CD4-positive, alpha-beta T cell (primary cell): ENCODE results near the gene RTRAF. TPM values are rescaled to one million over a fixed set of nuclear protein-coding genes. Genes with fewer than 3 reads are reported as not detected.

Experiments
- ATAC-seq: fragments of 200-7000 bp; cut with Tn5 transposase; one replicate; pipeline ENCODE4 v1.10.0; 2022; ENCODE audit warnings: mild to moderate bottlenecking; ENCODE audit not compliant: poor library complexity
- CTCF ChIA-PET: fragments of 350-600 bp; sonication (Branson Sonifier 250); formaldehyde crosslinking; loops from one replicate; lab custom pipeline; 2021; ENCODE audit warnings: antibody characterized with exemption, inconsistent platforms; lab: Charles Lee
- POLR2A ChIA-PET: fragments of 350-600 bp; sonication (Branson Sonifier 250); formaldehyde crosslinking; loops from one replicate; lab custom pipeline; 2021; ENCODE audit warnings: antibody characterized with exemption, inconsistent platforms; lab: Charles Lee
- DNase-seq, 14 experiments: peaks; one replicate each; pipeline ENCODE4 v3.0.0-alpha.2; 2013 to 2020; ENCODE audit warnings: mixed read lengths in 2 of 14
- H3K27ac ChIP-seq, 2 donors: one replicate each; pipeline versions ENCODE4 v1.5.1 to v1.7.0; 2013; ENCODE audit warnings: low read length in 2 of 2, low read depth in 1 of 2, mild to moderate bottlenecking in 1 of 2
- H3K27me3 ChIP-seq, 2 experiments: 1 replicate in 1 of 2; 2 replicates in 1 of 2; pipeline versions ENCODE4 v1.6.1 to v1.7.0; 2013; ENCODE audit warnings: low read length in 2 of 2, control low read depth in 1 of 2, mild to moderate bottlenecking in 1 of 2, moderate library complexity in 1 of 2; ENCODE audit not compliant: insufficient read depth in 2 of 2, control insufficient read depth in 1 of 2
- H3K36me3 ChIP-seq: one replicate; pipeline ENCODE4 v1.6.1; 2013; ENCODE audit warnings: low read length, control low read depth; ENCODE audit not compliant: insufficient read depth
- H3K4me1 ChIP-seq: one replicate; pipeline ENCODE4 v1.6.1; 2013; ENCODE audit warnings: low read length, control low read depth; ENCODE audit not compliant: insufficient read depth
- H3K4me3 ChIP-seq: one replicate; pipeline ENCODE4 v1.5.1; 2013; ENCODE audit warnings: mild to moderate bottlenecking, low read length, moderate library complexity
- H3K9me3 ChIP-seq, 2 experiments: 1 replicate in 1 of 2; 2 replicates in 1 of 2; pipeline versions ENCODE4 v1.6.1 to v1.7.0; 2013; ENCODE audit warnings: low read length in 2 of 2, mild to moderate bottlenecking in 2 of 2, control low read depth in 1 of 2, moderate library complexity in 1 of 2; ENCODE audit not compliant: control insufficient read depth in 1 of 2, insufficient read depth in 1 of 2
- H3K27ac Mint-ChIP-seq: one replicate; pipeline ENCODE4 v1.8.0; 2020; ENCODE audit warnings: mixed read lengths
- H3K27me3 Mint-ChIP-seq: one replicate; pipeline ENCODE4 v1.8.0; 2021; ENCODE audit warnings: mixed read lengths
- H3K36me3 Mint-ChIP-seq: one replicate; pipeline ENCODE4 v1.8.0; 2021; ENCODE audit warnings: low read depth, mixed read lengths
- H3K4me1 Mint-ChIP-seq: one replicate; pipeline ENCODE4 v1.8.0; 2021; ENCODE audit warnings: low read depth, mixed read lengths
- H3K4me3 Mint-ChIP-seq: one replicate; pipeline ENCODE4 v1.8.0; 2020; ENCODE audit warnings: mild to moderate bottlenecking, mixed read lengths
- H3K9me3 Mint-ChIP-seq: one replicate; pipeline ENCODE4 v1.8.0; 2020; ENCODE audit warnings: mixed read lengths
- CTCF ChIP-seq: fragments of 200-600 bp; IDR thresholded peaks from one replicate; pipeline ENCODE4 v1.8.0; 2022; ENCODE audit warnings: antibody characterized with exemption, mild to moderate bottlenecking
- intact Hi-C, 2 experiments: fragments of 100-400 bp; cut with DNase I in 1 of 2; cut with micrococcal nuclease in 1 of 2; formaldehyde crosslinking; loops; one replicate each; pipeline versions ENCODE4 v1.15.1 to v1.9.0; 2023 to 2025; cut with DNase I, micrococcal nuclease
- total RNA-seq, 174 experiments: library from RNA in 2 of 174; stranded (reverse) in 2 of 174; gene quantifications; one replicate each; pipeline ENCODE4 v1.2.3 and lab custom pipeline; 2021 to 2026

Gene RTRAF
- total RNA-seq, 2 experiments from 2014 or later = 155 to 157 TPM

- Mint-ChIP-seq H3K4me3 (no peak overlapping the region), H3K36me3 (no peaks in the 10 kb centered on the region), H3K4me1 (no peaks in the 10 kb centered on the region), H3K27ac (no peak overlapping the region), H3K27me3 (peaks cover 14% of the 10 kb centered on the region), H3K9me3 (no peaks in the 10 kb centered on the region)
- DNase-seq = no peak
- Histone ChIP-seq H3K27me3 (peaks cover 2 to 7% of the 10 kb centered on the region in 2 experiments), H3K4me3 (no peak overlapping the region), H3K4me1 (no peaks in the 10 kb centered on the region), H3K27ac (no peak overlapping the region), H3K9me3 (no peaks in the 10 kb centered on the region), H3K36me3 (no peaks in the 10 kb centered on the region)
- CTCF ChIA-PET = no interaction called here
- no peak for TF ChIP-seq CTCF
- intact Hi-C loops = no loop called here
- no peak for ATAC-seq
- POLR2A ChIA-PET = no interaction called here
These were observed 69.0 kb downstream of the RTRAF start for GRCh38 chr14:52058341-52058740.

DNA sequence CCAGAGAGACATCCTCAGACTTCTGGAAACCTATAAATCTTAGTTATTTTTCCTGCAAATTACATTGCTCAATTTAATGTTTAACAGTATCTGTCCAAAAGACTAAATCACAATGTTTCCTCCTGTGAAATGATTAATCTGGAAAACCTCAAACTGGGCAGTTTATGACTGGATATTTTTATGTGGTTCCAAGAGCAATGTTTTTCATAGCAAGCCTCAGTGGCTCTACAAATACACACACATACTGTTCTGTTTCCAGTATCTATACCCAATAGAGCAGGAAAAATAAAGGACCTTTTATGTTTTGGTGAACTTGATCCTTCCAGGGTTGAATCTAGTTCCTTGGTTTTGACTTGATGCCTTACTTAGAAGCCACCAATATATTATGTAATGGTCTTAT, 70.3 kb downstream of the RTRAF start:
- no peaks in the 10 kb centered on the region for H3K4me1 Mint-ChIP-seq
- H3K9me3 Mint-ChIP-seq = no peaks in the 10 kb centered on the region
- DNase-seq (no peak), ATAC-seq (no peak)
- H3K4me1 ChIP-seq = no peaks in the 10 kb centered on the region
- H3K27ac ChIP-seq = no peak overlapping the region
- POLR2A ChIA-PET = no interaction called here
- H3K36me3 ChIP-seq = no peaks in the 10 kb centered on the region
- CTCF ChIA-PET = no interaction called here
- peaks cover 12% of the 10 kb centered on the region for H3K27me3 Mint-ChIP-seq
- H3K4me3 Mint-ChIP-seq = no peak overlapping the region
- H3K36me3 Mint-ChIP-seq = no peaks in the 10 kb centered on the region
- no peak for TF ChIP-seq CTCF
- H3K27ac Mint-ChIP-seq = no peak overlapping the region
- peaks cover 0 to 2% of the 10 kb centered on the region in 2 experiments for H3K27me3 ChIP-seq
- no peak overlapping the region for H3K4me3 ChIP-seq
- intact Hi-C loops = no loop called here
- H3K9me3 ChIP-seq = no peaks in the 10 kb centered on the region

DNA sequence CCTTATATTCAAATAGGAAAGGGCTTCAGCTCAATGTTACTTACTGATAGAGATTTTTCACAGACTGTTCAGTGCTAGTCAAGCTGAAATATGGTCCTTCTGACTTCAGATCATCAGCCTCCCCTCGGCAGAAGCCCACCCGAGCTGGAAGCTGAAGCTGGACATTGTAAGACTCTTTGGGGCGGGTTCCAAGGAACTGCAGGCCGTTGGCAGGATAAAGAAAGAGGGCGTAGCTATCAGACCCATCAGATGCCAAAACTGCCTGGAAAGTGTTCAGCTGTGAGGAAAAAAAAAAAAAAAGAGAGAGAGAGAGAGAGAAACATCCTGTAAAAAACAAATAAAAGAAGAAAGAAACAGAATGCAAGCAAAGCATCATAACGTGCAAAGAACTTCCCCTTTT, 70.7 kb downstream of the RTRAF start:
- Histone ChIP-seq H3K27ac (no peak overlapping the region), H3K4me3 (no peak overlapping the region), H3K9me3 (no peaks in the 10 kb centered on the region), H3K27me3 (peaks cover 0 to 2% of the 10 kb centered on the region in 2 experiments), H3K36me3 (no peaks in the 10 kb centered on the region), H3K4me1 (no peaks in the 10 kb centered on the region)
- H3K9me3 Mint-ChIP-seq = no peaks in the 10 kb centered on the region
- H3K4me3 Mint-ChIP-seq = no peak overlapping the region
- TF ChIP-seq CTCF = no peak
- no peak for DNase-seq
- POLR2A ChIA-PET = no interaction called here
- no peak overlapping the region for H3K27ac Mint-ChIP-seq
- ATAC-seq = no peak
- no peaks in the 10 kb centered on the region for H3K4me1 Mint-ChIP-seq
- H3K36me3 Mint-ChIP-seq = no peaks in the 10 kb centered on the region
- intact Hi-C loops = no loop called here
- H3K27me3 Mint-ChIP-seq = peaks cover 8% of the 10 kb centered on the region
- CTCF ChIA-PET = no interaction called here

Other genes with a start within 250 kb of the RTRAF start
- gene GNG2, start 128.9 kb upstream of the RTRAF start, total RNA-seq = 100 to 1,000 TPM; 138 to 139 TPM
- under 1 TPM in 1 of 2 experiments, not detected in 1; 0.19 TPM for gene NID2, start 79.5 kb downstream of the RTRAF start, total RNA-seq